ENCODE data around the gene ONECUT3. TPM values are rescaled to one million over a fixed set of nuclear protein-coding genes. Genes with fewer than 3 reads are reported as not detected.

Gene ONECUT3
- total and polyA plus RNA-seq, 9 of the 15 experiments (the other 6 are each of a cell fraction or from before 2014, with no cell fraction given), result not detected

- H2AFZ ChIP-seq (ENCODE audit: low read depth, low read length), result no peak overlapping the region
- 9% methylated on average over 12 of the region's 13 CpGs for WGBS (ENCODE audit: insufficient coverage, low coverage, missing lambda C conversion rate)
- DNase-seq (ENCODE audit: extremely low read depth in 1 of 4, low spot score in 3 of 4) (no peak), ATAC-seq (no peak), FAIRE-seq (no peak)
- CTCF ChIA-PET (ENCODE audit: low intra/inter-chr PET ratio), result no interaction called here
- H3K9me1 ChIP-seq (ENCODE audit: control insufficient read depth, insufficient read depth, low read length), result no peaks in the 10 kb centered on the region
- no peaks in the 10 kb centered on the region for H3K79me2 ChIP-seq (ENCODE audit: control insufficient read depth, insufficient read depth, low read length)
- peaks cover 0 to 17% of the 10 kb centered on the region in 2 experiments; a peak in 2 of 5 replicates for H3K4me1 ChIP-seq (replicated peaks in 1 of 2; ENCODE audit: control insufficient read depth in 2 of 2, insufficient read depth in 2 of 2, low read length in 2 of 2)
- 0 out of 2 replicates have a peak, but pooled peaks cover 4% of the 10 kb centered on the region for H4K20me1 ChIP-seq (replicated peaks; ENCODE audit: control insufficient read depth, insufficient read depth, low read length)
- no peak overlapping the region for H3K27ac ChIP-seq (ENCODE audit: extremely low read depth, low read depth, low read length)
- POLR2A ChIA-PET, result interaction anchor here (0.6 to 0.7 kb wide), 2 partner anchors 40 to 557 kb away, joined by 3 read pairs; no protein-coding TSS in a partner anchor
- H3K9ac ChIP-seq (ENCODE audit: insufficient read depth in 1 of 2, low read depth in 2 of 2, low read length in 2 of 2), result no peak overlapping the region
- H3K36me3 ChIP-seq (ENCODE audit: control insufficient read depth, insufficient read depth, low read length), result no peaks in the 10 kb centered on the region
- no peaks in the 10 kb centered on the region for H3K9me3 ChIP-seq (replicated peaks; ENCODE audit: control insufficient read depth, insufficient read depth, low read depth, low read length)
- no peak overlapping the region for H3K4me3 ChIP-seq
- no TSS peak for BruUV-seq (replicated peaks)
- peaks cover 3 to 26% of the 10 kb centered on the region in 2 experiments for H3K27me3 ChIP-seq (ENCODE audit: control insufficient read depth in 2 of 2, insufficient read depth in 2 of 2, low read length in 2 of 2)
- in situ Hi-C loops (cut with MboI), result no loop called here
- no peak overlapping the region for H3K4me2 ChIP-seq (ENCODE audit: insufficient read depth, low read length)
- intact Hi-C loops (cut with micrococcal nuclease), result no loop called here
- TF ChIP-seq ZNF609 (CRISPR knock-in tag; IDR thresholded peaks at IDR 0.05; ENCODE audit: borderline replicate concordance) (no peak), ELK1 (CRISPR knock-in tag; IDR thresholded peaks at IDR 0.05) (no peak), XRCC4 (IDR thresholded peaks at IDR 0.05; ENCODE audit: extremely low read depth, insufficient read depth, insufficient read length) (no peak), ILF3 (IDR thresholded peaks at IDR 0.05; ENCODE audit: borderline replicate concordance) (no peak), REST (IDR thresholded peaks at IDR 0.05; ENCODE audit: borderline replicate concordance) (no peak), REST (CRISPR knock-in tag; IDR thresholded peaks at IDR 0.05; ENCODE audit: low read depth) (no peak), ZNF274 (IDR thresholded peaks at IDR 0.05; ENCODE audit: borderline replicate concordance, low read depth, low read length) (no peak), CCNT2 (IDR thresholded peaks at IDR 0.05; ENCODE audit: borderline replicate concordance, extremely low read depth, insufficient read length, low read depth, low read length) (no peak)
These were observed 37.8 kb upstream of the ONECUT3 start for GRCh38 chr19:1715540-1715939.
